8988T (cell line): ENCODE results near the gene EID2B.

ENCODE experiments used
- DNase-seq: peaks from one replicate; pipeline ENCODE4 v3.0.0; 2011

Gene EID2B

GRCh38 chr19:39525205-39525604 is 7.4 kb downstream of the EID2B start:
- no peak for DNase-seq

GRCh38 chr19:39524495-39524894 is 8.2 kb downstream of the EID2B start:
- DNase-seq = no peak

- DNase-seq = no peak
Observed at GRCh38 chr19:39520541-39521484, 11.8 kb downstream of the EID2B start.

- DNase-seq = no peak
Observed at GRCh38 chr19:39518975-39519374, 13.7 kb downstream of the EID2B start.

GRCh38 chr19:39518458-39518857 is 14.2 kb downstream of the EID2B start:
- DNase-seq = no peak

- DNase-seq = no peak
Observed at GRCh38 chr19:39517432-39517831, 15.2 kb downstream of the EID2B start.

- no peak for DNase-seq
Observed at GRCh38 chr19:39516270-39516669, 16.4 kb downstream of the EID2B start.

- no peak for DNase-seq
Observed at GRCh38 chr19:39515551-39516191, 17.0 kb downstream of the EID2B start.

GRCh38 chr19:39514840-39515550 is 17.7 kb downstream of the EID2B start, which contains the start of gene SELENOV:
Gene SELENOV (plus strand): TSS chr19:39515139. CDS start chr19:39515213, 74 bp downstream.
- peak; percentile 42 for DNase-seq

- no peak for DNase-seq
Observed at GRCh38 chr19:39512988-39513387, 19.7 kb downstream of the EID2B start.

GRCh38 chr19:39509233-39509632 is 23.4 kb downstream of the EID2B start:
- no peak for DNase-seq

- DNase-seq = no peak
Observed at GRCh38 chr19:39508629-39509028, 24.0 kb downstream of the EID2B start.

GRCh38 chr19:39507715-39508364 is 24.8 kb downstream of the EID2B start:
- DNase-seq = no peak

GRCh38 chr19:39506944-39507714 is 25.5 kb downstream of the EID2B start:
- DNase-seq = no peak

- no peak for DNase-seq
Observed at GRCh38 chr19:39506598-39506943, 26.1 kb downstream of the EID2B start.

GRCh38 chr19:39502640-39503417 is 29.8 kb downstream of the EID2B start:
- DNase-seq = peak; percentile 96

- DNase-seq = no peak
Observed at GRCh38 chr19:39501340-39501739, 31.3 kb downstream of the EID2B start.

GRCh38 chr19:39500543-39500942 is 32.1 kb downstream of the EID2B start:
- DNase-seq = no peak

GRCh38 chr19:39499932-39500331 is 32.7 kb downstream of the EID2B start:
- no peak for DNase-seq

GRCh38 chr19:39498798-39499642 is 33.6 kb downstream of the EID2B start, which contains the start of gene DLL3:
Gene DLL3 (plus strand): TSS chr19:39498947. CDS start chr19:39498975, 28 bp downstream.
- DNase-seq = no peak
